Prostate gland (tissue), 2 donors: ENCODE data around the gene DGKQ. TPM values are rescaled to one million over a fixed set of nuclear protein-coding genes. Genes with fewer than 3 reads are reported as not detected.

Source experiments
- DNase-seq: peaks from one replicate; pipeline ENCODE4 v3.0.0-alpha.2; 2019; ENCODE audit warnings: low spot score
- H3K27ac ChIP-seq, 2 donors: fragments of 200-600 bp; sonication (generic); 2 replicates each; pipeline ENCODE4 v1.5.1; 2017 to 2019
- H3K27me3 ChIP-seq: fragments of 200-600 bp; sonication (generic); replicated peaks from 2 replicates; pipeline ENCODE4 v1.5.1; 2019; ENCODE audit not compliant: insufficient read depth
- H3K36me3 ChIP-seq, 2 donors: fragments of 200-600 bp; sonication (generic); 1 replicate in 1 of 2; 2 replicates in 1 of 2; pipeline versions ENCODE4 v1.5.1 to v1.8.1; 2017 to 2019
- H3K4me1 ChIP-seq: fragments of 200-600 bp; sonication (generic); replicated peaks from 2 replicates; pipeline ENCODE4 v1.5.1; 2019
- H3K4me3 ChIP-seq, 2 donors: fragments of 200-600 bp; sonication (generic); 2 replicates each; pipeline ENCODE4 v1.5.1; 2017 to 2019
- H3K9me3 ChIP-seq: fragments of 200-600 bp; sonication (generic); 2 replicates; pipeline ENCODE4 v1.5.1; 2017
- POLR2A ChIP-seq: fragments of 450-650 bp; IDR thresholded peaks from one replicate; pipeline ENCODE4 v1.6.1; 2016; ENCODE audit warnings: antibody characterized with exemption, mild to moderate bottlenecking
- POLR2AphosphoS5 ChIP-seq: sonication (generic); formaldehyde crosslinking; IDR thresholded peaks from one replicate; pipeline ENCODE4 v1.6.1; 2017; ENCODE audit warnings: antibody characterized with exemption
- WGBS: methylation state at CpG from one replicate; pipeline ENCODE4 v1.1.5; 2018; 5-methylcytosine and 5-hydroxymethylcytosine counted together
- intact Hi-C: fragments of 100-400 bp; cut with DNase I; formaldehyde crosslinking; loops from one replicate; pipeline ENCODE4 v1.14.2; 2022
- total RNA-seq, 2 donors: library from RNA; depleted of rRNA; stranded (reverse); fragments of >200 nt; gene quantifications; one replicate each; pipeline ENCODE4 v1.1.0, GENCODE V29; 2016
- TF ChIP-seq, protein P1 (sequence below), 4 experiments: fragments of 200-600 bp in 2 of 4; fragments of 450-650 bp in 2 of 4; sonication (generic) in 2 of 4; IDR thresholded peaks; 1 replicate in 3 of 4; 2 replicates in 1 of 4; pipeline ENCODE4 v1.5.1; 2016 to 2019; ENCODE audit warnings: antibody characterized with exemption in 4 of 4, mild to moderate bottlenecking in 2 of 4, moderate library complexity in 2 of 4

Gene DGKQ
- total RNA-seq, 2 donors from 2014 or later: 10.4 to 17.1 TPM

DNA sequence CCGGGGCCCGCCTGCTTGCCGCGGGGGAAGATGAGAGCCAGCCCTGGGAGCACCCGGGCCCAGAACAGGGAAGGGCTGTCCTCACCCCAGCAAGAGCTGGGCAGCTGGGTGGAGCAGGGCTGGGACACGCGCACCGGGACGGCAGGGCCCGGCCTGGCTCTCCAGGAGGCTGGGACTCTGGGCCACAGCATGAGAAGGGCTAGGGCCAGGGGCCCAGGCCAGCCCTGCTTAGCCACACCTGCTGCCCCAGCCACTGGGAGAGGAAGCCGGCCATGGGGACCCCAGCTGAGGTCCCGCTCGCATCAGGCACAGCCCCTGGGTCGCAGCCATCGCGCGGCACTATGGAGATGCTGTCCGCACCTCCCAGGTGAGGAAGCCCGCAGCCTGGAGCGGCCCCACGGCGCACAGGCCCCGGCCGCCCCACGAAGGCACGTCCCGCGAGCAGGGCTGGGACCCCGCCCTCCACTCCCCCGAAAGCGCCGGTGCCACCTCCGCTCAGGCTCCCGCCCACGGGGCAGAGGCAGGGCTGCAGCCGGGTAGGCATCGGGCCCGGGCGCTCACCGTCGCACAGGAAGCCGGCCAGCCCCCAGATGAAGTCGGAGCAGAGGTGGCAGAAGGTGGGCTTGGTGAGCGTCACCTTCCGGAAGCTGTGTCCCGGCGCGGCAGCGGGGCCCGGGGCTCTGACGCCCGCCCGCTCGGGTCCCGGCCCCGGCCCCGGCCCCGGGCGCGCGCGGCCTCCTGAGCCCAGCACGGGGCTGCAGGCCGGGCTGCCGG lies 531 bp downstream of the DGKQ start:
- no peaks in the 10 kb centered on the region for H3K9me3 ChIP-seq
- no peak for DNase-seq
- peaks cover 11% of the 10 kb centered on the region for H3K4me1 ChIP-seq
- intact Hi-C loops: loop anchor here (5.0 kb wide), 1 partner anchor 41 kb away; the partner anchor contains the start of genes GAK and TMEM175
- no peaks in the 10 kb centered on the region for H3K36me3 ChIP-seq
- peak overlapping the region; percentile 60 to 66 for H3K4me3 ChIP-seq
- peak overlapping the region in 1 of 2 donors; percentile 22 for H3K27ac ChIP-seq
- 0% methylated on average over 9 of the region's 65 CpGs for WGBS
- H3K27me3 ChIP-seq: no peaks in the 10 kb centered on the region
- TF ChIP-seq POLR2AphosphoS5 (no peak), POLR2A (no peak)
- TF ChIP-seq, protein P1, sequence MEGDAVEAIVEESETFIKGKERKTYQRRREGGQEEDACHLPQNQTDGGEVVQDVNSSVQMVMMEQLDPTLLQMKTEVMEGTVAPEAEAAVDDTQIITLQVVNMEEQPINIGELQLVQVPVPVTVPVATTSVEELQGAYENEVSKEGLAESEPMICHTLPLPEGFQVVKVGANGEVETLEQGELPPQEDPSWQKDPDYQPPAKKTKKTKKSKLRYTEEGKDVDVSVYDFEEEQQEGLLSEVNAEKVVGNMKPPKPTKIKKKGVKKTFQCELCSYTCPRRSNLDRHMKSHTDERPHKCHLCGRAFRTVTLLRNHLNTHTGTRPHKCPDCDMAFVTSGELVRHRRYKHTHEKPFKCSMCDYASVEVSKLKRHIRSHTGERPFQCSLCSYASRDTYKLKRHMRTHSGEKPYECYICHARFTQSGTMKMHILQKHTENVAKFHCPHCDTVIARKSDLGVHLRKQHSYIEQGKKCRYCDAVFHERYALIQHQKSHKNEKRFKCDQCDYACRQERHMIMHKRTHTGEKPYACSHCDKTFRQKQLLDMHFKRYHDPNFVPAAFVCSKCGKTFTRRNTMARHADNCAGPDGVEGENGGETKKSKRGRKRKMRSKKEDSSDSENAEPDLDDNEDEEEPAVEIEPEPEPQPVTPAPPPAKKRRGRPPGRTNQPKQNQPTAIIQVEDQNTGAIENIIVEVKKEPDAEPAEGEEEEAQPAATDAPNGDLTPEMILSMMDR (IDR thresholded peaks at IDR 0.05): no peak

DNA sequence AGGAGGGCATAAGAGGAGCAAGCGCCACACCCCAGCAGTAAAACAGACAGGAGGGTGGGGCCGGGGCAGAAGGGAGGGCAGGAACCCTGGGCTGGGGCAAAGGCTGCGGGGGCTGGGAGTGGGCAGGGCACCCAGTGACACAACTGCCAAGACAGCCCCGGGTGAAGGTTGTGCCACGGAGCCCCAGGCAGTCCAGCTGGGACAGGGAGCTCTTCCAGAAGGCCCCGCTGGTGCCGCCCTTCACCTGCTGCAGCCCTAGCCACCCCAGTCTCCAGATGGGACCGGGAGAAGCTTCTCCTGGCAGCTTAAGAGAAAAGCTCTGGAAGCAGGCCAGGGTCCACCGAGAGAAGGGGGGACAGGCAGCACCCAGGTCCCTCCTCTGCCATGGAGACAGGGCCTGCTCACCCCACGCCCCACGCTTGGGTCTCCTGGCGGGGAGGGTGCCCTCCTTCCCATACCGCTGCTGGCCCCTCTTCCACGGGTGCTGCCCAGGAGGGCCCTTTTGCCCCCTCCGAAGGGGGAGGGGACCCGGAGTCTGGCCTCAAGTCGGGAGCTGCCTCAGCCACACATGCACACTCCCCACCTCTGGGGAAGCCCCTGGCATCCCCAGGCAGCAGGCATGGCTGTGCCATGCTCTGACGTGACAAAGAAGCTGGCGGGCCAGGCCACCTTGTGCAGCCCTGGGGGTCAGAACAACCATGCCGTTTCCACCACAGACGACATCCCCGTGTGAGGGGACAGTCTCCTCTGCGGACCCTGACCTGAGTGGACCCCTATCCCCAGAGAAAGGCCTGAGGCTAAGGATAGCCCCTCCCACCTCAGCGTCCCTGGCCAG lies 1.5 kb downstream of the DGKQ start:
- Histone ChIP-seq H3K4me1 (peaks cover 11% of the 10 kb centered on the region), H3K27ac (no peak overlapping the region), H3K4me3 (peak overlapping the region; percentile 60 to 66), H3K36me3 (no peaks in the 10 kb centered on the region), H3K27me3 (no peaks in the 10 kb centered on the region), H3K9me3 (no peaks in the 10 kb centered on the region)
- 38% methylated on average over 21 of the region's 24 CpGs for WGBS
- intact Hi-C loops: loop anchor here (5.0 kb wide), 1 partner anchor 40 kb away; the partner anchor contains the start of genes GAK and TMEM175
- no peak for DNase-seq
- TF ChIP-seq, protein P1 (IDR thresholded peaks at IDR 0.05): no peak
- TF ChIP-seq POLR2A: no peak

DNA sequence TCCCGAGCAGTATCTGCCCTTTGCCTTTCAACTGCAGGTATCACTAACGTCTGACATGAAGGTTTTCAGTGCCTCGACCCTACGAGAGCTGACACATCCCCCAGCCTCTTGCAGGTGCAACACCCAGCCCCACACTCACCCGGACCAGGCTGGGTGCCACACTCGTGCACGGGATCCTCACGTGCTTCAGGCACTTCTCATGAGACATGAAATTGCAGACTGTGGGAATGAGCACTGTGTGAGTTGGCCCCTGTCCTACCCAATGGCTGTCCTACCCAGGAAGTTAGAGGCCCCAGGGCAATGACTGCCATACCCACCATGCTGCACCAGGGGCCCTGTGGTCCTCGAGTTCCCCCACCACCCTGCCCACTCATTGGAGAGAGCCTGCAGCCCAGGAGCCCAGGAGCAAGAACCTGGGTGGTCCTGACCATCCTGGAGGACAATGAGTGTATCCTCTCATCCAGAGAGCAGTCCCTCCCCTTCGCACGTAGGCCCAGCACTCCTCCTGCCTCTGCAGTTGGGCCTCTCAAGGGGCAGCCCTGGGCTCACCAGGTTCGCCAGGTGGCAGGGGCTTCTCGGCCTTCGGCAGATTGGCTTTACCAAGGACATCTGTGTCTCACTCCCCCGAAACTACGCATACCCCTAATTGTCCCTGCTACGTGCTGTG lies 2.4 kb downstream of the DGKQ start:
- intact Hi-C loops: loop anchor here (5.0 kb wide), 1 partner anchor 39 kb away; the partner anchor contains the start of genes GAK and TMEM175
- Histone ChIP-seq H3K27ac (no peak overlapping the region), H3K4me3 (no peak overlapping the region), H3K4me1 (peaks cover 11% of the 10 kb centered on the region), H3K27me3 (no peaks in the 10 kb centered on the region), H3K36me3 (peaks cover 0 to 4% of the 10 kb centered on the region in 2 donors), H3K9me3 (no peaks in the 10 kb centered on the region)
- WGBS: 79% methylated on average over 17 of the region's 17 CpGs
- TF ChIP-seq POLR2A (no peak), POLR2AphosphoS5 (no peak)
- TF ChIP-seq, protein P1 (IDR thresholded peaks at IDR 0.05): no peak
- no peak for DNase-seq

DNA sequence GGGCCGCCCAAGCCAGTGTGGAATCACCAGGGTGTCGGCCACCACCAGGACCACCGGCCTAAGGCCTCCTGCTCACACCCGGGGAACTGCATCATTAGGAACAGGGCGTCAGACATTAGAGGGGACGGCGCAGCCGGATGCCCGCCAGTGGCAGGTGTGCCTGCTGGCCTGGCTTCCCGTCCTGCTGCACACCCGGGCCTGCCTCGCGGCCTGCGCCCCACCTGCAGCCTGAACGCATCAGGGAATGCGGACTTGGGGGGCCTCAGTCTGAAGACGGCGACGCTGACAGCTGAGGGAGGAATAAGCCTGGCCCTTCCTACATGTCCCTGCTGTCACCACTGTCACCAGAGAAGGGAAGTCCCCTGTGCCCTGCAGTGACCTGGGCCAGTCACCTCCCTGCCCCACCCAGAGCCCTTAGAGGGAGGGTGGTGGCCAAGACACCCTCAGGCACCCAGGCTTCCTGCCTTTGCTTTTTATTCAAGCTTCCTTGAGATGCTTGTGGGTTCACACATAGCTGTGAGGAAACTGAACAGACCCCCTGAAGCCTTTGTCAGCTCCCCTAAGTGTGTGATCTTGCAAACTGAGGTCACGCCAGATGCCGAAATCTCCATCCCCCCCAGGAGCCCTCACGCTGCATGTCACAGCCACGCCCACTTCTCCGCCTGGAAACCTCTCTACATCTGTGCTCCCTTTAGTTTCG lies 3.2 kb downstream of the DGKQ start:
- no peak overlapping the region for H3K4me3 ChIP-seq
- WGBS: 91% methylated on average over 25 of the region's 25 CpGs
- H3K36me3 ChIP-seq: peaks cover 0 to 4% of the 10 kb centered on the region in 2 donors
- intact Hi-C loops: loop anchor here (5.0 kb wide), 1 partner anchor 38 kb away; the partner anchor contains the start of genes GAK and TMEM175
- no peak for DNase-seq
- H3K27me3 ChIP-seq: no peaks in the 10 kb centered on the region
- H3K4me1 ChIP-seq: peaks cover 11% of the 10 kb centered on the region
- no peak overlapping the region for H3K27ac ChIP-seq
- no peaks in the 10 kb centered on the region for H3K9me3 ChIP-seq
- TF ChIP-seq, protein P1 (IDR thresholded peaks at IDR 0.05): no peak
- no peak for TF ChIP-seq POLR2A
